Stimulated activated CD4-positive, alpha-beta T cell treated with anti-CD3 and anti-CD28 coated beads, TNF-alpha, amount 100 ng/mL, for 1 hour (primary cell): ENCODE results near the gene PTPRQ.
"Not testable (repeated sequence)": the region's sequence is repeated elsewhere in the genome, so short reads cannot be mapped to it uniquely, and the experiment has no call there.

Experiments
- DNase-seq, 3 donors: peaks; one replicate each; pipeline ENCODE4 v3.0.0-alpha.2; 2020; ENCODE audit warnings: low read depth in 3 of 3, low spot score in 1 of 3

The PTPRQ gene, protein sequence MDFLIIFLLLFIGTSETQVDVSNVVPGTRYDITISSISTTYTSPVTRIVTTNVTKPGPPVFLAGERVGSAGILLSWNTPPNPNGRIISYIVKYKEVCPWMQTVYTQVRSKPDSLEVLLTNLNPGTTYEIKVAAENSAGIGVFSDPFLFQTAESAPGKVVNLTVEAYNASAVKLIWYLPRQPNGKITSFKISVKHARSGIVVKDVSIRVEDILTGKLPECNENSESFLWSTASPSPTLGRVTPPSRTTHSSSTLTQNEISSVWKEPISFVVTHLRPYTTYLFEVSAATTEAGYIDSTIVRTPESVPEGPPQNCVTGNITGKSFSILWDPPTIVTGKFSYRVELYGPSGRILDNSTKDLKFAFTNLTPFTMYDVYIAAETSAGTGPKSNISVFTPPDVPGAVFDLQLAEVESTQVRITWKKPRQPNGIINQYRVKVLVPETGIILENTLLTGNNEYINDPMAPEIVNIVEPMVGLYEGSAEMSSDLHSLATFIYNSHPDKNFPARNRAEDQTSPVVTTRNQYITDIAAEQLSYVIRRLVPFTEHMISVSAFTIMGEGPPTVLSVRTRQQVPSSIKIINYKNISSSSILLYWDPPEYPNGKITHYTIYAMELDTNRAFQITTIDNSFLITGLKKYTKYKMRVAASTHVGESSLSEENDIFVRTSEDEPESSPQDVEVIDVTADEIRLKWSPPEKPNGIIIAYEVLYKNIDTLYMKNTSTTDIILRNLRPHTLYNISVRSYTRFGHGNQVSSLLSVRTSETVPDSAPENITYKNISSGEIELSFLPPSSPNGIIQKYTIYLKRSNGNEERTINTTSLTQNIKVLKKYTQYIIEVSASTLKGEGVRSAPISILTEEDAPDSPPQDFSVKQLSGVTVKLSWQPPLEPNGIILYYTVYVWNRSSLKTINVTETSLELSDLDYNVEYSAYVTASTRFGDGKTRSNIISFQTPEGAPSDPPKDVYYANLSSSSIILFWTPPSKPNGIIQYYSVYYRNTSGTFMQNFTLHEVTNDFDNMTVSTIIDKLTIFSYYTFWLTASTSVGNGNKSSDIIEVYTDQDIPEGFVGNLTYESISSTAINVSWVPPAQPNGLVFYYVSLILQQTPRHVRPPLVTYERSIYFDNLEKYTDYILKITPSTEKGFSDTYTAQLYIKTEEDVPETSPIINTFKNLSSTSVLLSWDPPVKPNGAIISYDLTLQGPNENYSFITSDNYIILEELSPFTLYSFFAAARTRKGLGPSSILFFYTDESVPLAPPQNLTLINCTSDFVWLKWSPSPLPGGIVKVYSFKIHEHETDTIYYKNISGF (N-terminal part only)

DNA sequence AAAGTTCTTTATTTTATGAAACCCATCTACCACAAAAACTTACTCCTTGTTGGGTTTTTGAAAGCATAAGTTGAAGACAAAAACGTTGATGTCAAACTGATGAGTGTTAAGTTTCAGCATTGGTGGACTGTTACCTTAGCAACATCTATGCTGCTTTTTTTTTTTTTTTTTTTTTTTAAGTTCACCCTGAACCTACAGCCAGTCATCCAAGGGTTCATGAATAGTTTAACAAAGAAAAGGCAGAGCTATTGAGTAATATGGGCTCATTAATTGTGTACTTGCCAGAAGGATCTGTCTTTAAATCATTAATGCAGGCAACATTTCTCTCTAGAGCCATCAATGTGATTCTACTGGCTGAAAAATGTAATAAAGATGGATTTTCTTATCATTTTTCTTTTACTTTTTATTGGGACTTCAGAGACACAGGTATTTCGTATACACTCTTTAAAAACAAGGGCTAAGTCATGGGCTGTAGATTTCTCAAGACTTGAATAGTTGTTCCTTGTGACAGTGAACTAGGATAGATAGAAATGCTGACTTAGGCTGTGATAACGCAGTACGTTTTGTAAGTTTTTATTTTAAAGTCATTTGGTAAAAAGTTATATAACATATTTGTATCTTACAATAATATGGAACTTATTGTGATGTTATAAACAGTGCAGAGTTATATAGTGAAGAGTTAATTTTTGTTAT, at the start of gene PTPRQ:
TSS of gene PTPRQ (plus strand) at position 262 of the 693 bp plus-strand sequence. CDS start at position 373, 111 bp downstream.
- no peak for DNase-seq

DNA sequence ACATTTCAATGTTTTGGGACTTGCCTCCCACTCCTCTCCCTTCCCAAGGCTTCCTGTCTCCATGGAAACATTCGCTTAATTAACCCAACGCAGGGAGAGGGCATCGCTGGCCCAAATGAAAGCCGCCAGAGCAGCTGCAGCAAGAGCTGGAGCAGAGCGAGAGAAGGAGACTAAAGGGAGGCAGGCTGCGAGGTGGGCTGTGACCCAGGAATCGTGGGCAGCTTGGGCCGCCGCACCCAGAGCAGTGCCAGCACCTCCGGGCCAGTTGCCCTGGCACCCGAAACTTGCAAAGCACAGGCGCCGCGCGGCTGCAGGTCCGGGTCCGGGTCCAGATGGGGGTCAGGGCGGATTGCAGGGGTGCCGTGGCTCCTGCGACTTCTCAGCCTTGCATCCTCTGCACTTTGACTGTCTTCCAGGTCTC, 43.5 kb upstream of the PTPRQ start:
- DNase-seq: no peak

DNA sequence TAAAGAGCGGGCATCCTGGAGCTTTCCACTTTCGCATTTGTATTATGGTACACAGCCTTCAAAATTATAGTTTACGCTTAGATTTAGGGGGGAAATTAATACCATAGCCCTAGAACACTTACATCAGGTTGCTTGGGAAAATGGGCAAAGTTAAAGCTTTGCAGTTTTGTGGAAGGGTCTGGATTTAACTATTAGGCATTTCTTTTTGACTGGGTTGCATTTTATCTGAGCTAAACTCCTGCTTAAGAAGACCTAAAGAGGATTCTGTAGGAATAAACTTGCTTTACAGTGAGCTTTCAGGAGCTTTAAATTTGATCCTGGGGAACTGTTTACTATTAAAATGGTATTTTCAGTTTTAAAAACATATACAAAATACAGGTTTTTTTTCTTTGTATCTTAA, 42.8 kb upstream of the PTPRQ start:
- DNase-seq: no peak

DNA sequence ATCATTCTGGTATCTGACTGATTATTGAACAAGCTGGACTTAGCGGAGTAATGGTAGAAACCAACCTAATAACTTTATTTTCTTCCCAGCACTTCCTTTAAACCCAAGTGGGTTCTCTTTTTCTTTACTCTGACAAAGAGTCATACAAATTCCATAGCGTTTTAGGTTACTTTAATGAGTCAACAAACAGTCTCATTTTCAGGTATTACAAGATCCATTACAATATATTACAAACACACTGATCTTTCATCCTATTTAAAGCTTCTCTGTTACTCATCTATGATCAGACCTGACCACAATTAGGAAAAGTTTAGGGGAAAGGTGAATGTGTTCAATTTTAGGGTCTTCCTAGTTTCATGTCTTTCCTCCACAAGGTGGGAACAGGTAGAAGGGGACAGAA, 39.4 kb upstream of the PTPRQ start:
- DNase-seq: no peak

DNA sequence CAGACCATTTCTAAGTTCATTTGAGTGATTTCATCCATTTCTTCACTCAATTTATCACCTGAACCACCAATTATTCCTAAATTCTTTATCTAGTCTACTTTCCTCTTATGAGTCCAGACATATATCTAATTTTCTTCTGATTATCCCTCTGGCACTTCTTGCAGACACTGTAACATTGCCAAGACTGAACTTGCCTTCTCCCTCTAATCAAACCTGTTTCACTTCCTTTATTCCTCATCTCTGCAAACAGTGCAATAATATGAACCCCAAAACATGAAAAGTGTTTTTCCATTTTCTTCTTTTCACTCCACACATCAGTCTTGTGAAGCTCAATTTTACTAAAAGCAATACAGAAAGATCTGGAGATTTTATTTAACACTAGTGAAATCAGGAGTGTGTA, 37.8 kb upstream of the PTPRQ start:
- no peak for DNase-seq

DNA sequence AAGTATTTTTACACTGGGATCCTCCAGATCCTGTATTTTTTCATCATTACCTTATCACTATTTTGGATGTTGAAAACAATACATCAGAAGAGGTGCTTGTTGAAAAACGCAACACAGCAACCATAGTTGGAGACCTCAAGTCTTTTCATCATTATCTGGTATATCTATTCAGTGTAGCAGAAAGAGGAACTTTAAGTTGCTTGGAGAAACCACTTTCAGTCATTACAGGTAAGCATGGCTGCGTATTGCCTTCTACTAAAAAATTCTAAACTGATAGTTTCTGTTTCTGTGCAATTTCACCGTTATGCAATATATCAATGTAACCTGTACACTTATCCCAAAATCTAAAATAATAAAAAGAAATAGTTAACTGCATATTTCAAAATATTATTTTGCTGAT, 32.2 kb upstream of the PTPRQ start:
- no peak for DNase-seq

DNA sequence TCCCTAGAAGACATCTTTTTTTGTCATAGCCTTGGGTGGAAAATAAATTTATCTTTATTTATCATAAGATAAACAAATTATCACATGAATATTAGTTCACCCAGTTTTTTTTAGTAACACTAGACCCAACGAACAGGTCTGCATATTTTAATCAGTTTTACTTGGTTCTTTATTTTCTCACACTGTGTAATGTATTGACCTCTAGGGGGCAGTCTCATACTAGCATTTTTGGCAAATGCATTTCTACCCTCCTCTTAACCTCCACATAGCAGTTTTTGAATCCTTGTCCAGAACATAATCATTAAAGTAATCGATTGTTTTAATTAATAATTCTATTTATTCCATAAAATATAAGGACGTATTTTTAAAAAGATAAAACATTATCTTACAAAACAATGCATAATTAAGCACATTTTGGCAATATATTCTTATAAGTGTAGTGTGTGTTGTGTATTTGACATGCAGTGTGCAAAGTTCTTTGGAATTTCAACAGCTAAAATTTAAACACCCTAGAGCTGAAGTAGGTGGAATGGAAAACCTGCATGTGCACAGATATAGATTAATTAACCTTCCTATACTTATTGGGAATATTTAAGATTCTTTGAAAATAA, 31.6 kb upstream of the PTPRQ start:
- no peak for DNase-seq

DNA sequence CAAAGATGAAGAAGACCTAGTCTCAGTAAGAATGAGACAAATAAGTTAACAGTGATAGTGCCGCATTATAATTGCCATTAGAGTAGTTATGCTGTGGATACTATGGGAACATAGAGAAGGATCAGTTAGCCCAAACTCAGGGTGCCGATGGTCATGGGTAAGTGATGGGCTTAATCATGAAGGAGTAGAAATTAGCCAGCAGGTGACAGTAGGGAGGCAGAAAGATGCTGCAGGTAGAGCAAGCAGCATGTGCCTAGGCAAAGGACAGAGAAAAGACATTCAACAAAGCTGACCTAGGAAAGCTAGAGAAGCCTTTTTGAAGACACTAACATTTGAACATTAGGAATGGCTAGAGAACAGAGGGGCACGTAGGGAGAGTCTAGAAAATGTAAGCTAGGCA, 30.6 kb upstream of the PTPRQ start:
- DNase-seq: no peak

DNA sequence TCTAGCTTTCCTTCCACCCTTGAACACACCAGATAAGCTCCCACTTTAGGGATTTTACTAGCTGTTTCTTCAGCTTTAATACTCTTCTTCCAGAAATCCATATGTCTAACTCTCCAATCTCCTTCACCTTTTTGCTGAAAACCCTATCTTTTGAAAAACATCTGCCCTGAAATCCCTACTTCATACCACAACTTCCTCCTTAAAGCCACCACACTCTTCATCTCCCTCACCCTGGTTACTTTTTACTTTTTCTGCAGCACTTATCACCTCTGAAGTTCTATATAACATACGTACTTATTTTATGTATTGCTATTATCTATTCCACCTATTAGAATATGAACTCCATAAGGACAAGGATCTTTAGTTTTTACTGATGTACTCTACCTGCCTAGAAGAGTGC, 28.6 kb upstream of the PTPRQ start:
- DNase-seq: no peak

DNA sequence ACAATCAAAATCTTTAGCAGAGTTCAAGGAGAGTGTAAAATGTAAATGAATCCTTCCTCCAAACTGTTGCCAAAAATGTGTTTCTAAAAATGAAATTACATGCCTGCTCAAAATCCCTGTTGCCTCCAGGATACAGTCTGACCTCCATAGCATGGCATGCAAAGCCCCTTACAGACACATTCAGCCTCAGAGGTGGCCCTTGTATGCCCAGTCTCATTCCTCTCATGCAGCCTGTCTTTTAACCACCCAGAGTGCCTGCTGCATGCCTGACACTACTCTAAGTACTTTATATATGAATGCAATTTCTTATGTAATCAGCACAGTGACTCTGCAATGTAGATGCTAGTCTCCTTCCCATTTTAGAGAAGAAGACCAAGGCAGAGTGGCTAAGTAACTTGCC, 24.4 kb upstream of the PTPRQ start:
- no peak for DNase-seq

DNA sequence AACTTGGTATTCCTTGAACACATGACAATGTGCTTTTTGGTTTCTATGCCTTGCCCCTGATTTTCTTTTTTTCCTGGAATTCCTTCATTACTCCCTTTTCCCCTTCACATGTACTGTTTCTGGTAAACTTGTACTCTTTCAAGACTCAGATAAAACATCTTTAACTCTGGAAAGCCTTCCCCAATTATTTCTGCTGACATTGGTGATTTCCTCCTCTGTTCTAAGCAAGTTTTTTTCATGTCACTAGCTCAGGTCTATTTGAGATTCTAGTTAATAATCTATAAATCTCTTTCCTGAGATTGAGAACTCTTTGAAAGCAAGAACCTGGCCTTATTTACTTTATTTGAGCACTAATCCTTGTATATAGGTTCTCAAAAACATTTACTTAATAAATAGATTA, 24.0 kb upstream of the PTPRQ start:
- no peak for DNase-seq

DNA sequence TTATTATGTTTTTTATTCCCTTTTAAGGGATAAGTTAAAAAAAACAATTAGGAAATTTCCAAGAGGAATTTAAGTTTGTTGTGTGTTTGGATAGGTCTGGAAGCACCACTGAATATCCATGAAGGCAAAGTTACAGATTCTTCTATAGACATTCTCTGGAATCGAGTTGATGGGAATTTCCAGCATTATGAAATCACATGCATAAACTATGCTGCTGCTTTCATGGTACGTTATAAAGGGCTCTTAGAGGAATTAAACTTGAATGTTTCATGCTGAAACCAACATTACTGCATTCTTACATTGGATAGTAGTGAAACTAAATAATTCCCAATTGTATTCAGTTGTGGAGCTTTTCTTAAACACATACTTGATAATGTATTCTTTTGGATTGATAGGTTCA, 21.5 kb upstream of the PTPRQ start:
- no peak for DNase-seq

DNA sequence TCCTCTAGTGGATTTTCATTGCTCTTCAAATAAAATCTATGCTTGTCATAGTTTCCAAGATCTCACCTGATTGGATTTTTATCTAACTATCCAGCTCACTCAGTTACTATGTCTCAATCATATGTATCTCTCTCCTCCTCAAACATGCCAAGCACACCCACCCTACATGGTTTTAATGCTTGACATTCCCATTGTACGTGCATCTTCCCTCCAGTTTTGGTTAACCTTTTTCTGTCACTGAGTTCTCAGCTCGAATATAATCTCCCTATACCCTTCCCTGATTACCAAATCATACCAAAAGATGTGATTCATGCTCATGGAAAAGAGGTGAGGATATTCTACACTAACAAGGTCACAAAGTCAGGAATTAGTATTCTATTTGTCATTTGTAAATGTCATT, 12.0 kb upstream of the PTPRQ start:
- no peak for DNase-seq

DNA sequence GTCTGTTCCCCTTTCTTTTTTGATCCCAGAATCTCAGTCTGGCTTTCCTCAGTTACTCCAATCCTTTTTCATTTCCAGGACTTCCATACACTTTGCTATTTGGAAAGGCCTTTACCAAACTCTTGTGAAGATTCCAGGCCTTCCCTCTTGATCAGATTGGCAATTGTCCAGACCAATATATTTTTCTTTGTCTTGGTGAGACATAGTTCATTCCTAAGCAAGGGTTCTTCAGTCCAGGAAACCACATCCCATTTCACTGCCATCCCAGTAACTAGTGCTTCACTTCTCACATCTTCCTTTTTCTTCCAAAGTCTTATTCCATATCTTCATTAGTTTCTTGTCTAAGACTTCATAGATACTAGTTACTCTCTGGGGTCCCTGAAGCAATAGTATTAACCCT, 2.1 kb upstream of the PTPRQ start:
- DNase-seq: no peak

DNA sequence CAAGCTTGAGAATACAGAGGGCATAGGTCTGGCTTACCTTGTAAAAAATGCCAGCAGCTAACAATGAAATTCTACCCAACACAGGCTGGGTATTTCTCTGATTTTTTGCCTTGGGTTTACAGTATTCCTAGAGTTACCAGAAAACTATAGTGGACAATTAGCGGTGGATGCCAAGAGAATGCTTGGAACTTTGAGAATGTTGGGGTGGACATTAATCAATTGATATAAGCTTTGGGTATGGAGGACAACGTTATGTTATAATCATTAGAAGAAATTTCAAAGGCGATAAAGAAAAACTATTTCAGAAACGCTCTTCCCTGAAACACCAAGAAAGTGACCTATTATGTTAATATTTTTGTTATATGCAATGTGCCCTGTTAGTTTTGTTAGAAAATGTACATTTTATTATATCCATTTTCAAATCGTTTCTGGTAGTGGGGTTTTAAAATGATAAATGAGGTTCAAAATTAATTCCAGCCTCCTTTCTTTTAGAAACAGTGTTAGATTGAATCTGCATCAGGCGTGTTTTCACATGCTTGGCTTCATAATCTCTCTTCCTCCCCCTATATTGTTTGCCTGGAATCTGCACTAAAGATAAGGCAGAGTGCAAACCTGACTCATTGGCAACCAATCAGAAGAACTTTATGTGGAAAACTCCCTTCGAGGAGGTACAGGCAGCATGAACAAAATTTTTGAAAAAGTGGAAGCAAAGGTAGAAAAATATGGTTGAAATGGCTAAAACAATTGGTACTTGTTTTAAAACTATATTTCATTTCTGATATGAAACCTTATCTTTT, 1.4 kb upstream of the PTPRQ start:
- no peak for DNase-seq

DNA sequence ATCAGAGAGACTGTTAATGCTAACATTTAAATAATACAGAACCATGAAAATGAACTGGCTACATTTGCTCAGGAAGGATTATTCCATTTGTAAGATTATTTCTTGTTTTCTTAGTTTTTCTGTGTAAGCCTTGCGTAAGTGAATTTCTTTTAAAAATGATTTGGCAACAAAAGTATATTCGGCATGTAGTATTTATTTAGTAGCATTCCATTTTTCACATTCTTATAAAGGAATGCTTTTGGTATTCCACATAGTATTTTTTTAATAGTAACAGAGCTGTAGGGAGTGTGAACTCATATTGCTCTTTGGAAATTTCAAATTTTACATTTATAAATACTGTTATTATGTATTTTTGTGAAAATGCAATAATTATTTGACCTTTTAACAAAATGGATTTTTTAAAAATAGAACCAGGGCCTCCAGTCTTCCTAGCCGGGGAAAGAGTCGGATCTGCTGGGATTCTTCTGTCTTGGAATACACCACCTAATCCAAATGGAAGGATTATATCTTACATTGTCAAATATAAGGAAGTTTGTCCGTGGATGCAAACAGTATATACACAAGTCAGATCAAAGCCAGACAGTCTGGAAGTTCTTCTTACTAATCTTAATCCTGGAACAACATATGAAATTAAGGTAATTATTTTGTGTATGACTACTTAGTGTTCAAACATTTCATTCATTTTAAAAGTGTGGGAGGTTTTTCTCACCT, 1.2 kb downstream of the PTPRQ start:
- no peak for DNase-seq

DNA sequence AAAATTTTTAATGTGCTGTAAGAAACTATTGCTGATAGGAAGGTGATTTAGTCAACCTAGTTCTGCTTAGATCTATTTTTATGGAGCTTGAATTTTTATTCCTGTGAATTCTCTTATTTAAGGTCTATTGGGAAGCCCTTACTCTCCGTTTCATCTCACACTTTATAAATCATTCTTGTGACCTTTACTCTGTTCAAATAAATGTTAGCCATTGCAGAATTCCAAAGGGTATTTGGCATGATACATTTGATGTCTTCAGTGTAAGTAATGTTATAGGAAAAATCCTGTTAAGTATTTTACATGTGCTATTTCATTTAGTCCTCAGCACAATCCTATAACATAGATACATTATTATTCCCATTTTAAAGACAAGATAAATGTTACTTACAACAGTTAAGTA, 12.5 kb downstream of the PTPRQ start:
- no peak for DNase-seq

DNA sequence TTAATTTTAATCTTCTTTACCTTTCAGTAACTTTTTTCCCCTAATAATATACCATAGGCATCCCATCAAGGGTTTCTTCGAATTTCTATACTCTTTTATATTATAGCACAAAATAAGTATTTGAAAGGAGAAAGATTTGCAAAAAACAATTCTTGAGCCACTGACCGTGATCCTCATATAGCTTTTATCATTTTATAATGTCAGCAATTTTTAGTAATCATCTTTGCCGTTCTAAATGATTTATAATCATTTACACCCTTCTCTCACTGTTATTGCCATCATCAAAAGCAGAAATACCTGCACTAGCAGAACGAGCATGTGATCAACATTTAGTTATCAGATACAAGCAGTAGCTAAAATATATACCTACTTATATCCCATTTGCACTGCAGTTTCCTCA, 16.9 kb downstream of the PTPRQ start:
- DNase-seq: no peak

DNA sequence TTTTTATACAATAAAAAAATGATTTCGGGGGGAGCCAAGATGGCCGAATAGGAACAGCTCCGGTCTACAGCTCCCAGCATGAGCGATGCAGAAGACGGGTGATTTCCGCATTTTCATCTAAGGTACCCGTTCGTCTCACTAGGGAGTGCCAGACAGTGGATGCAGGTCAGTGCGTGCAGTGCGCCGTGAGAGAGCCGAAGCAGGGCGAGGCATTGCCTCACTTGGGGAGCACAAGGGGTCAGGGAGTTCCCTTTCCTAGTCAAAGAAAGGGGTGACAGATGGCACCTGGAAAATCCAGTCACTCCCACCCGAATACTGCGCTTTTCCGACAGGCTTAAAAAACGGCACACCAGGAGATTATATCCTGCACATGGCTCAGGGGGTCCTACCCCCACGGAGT, 17.8 kb downstream of the PTPRQ start:
- DNase-seq: not testable (repeated sequence)
